GM12864 (cell line): ENCODE data around the gene PCLAF.

Experiments
- DNase-seq: peaks from one replicate; pipeline ENCODE4 v3.0.0-alpha.2; 2011; ENCODE audit warnings: low read depth
- H3K4me3 ChIP-seq: 2 replicates; pipeline ENCODE4 v1.5.1; 2011; ENCODE audit warnings: mild to moderate bottlenecking, low read depth, low read length, control low read depth
- CTCF ChIP-seq: IDR thresholded peaks from 2 replicates; pipeline ENCODE4 v1.5.1; 2011; ENCODE audit warnings: low read depth, mild to moderate bottlenecking, moderate library complexity, low read length, control low read depth, inconsistent platforms; ENCODE audit errors: missing control alignments

PCLAF gene

GRCh38 chr15:64324165-64324877 lies 56.9 kb downstream of the PCLAF start:
- TF ChIP-seq CTCF, result no peak

GRCh38 chr15:64315216-64315615 lies 66.0 kb downstream of the PCLAF start:
- H3K4me3 ChIP-seq, result no peak overlapping the region
- no peak for DNase-seq
- TF ChIP-seq CTCF, result no peak

More at GRCh38 chr15:64324165-64324877, 56.9 kb downstream of the PCLAF start:
- DNase-seq, result no peak
- no peak overlapping the region for H3K4me3 ChIP-seq

GRCh38 chr15:64314456-64314855 lies 66.8 kb downstream of the PCLAF start:
- DNase-seq, result no peak
- no peak for TF ChIP-seq CTCF
- no peak overlapping the region for H3K4me3 ChIP-seq
